SK-N-SH treated with all-trans-retinoic acid at 6 μM for 48 hours (cell line): ENCODE results near the gene PPP1R12A.
A peak's percentile ranks its signal among the peaks of the same experiment; 100 is the strongest.

Experiments used
- ATAC-seq: fragments of 200-7000 bp; cut with Tn5 transposase; 3 replicates; pipeline ENCODE4 v1.9.1; 2020; ENCODE audit warnings: mild to moderate bottlenecking, moderate library complexity
- ARNTL ChIP-seq: fragments of 450-650 bp; formaldehyde crosslinking; IDR thresholded peaks from 2 replicates; pipeline ENCODE4 v1.5.0; 2020; ENCODE audit warnings: low read depth, mild to moderate bottlenecking, moderate library complexity, borderline replicate concordance
- BACH2 ChIP-seq: fragments of 250-450 bp; sonication (Bioruptor Pico); IDR thresholded peaks from 2 replicates; pipeline ENCODE4 v1.9.0; 2021; ENCODE audit warnings: mild to moderate bottlenecking, borderline replicate concordance
- ESRRG ChIP-seq: fragments of 250-450 bp; sonication (Bioruptor Pico); IDR thresholded peaks from 2 replicates; pipeline ENCODE4 v1.6.1; 2021; ENCODE audit warnings: mild to moderate bottlenecking
- GLIS3 ChIP-seq: fragments of 250-450 bp; sonication (Bioruptor Pico); IDR thresholded peaks from 2 replicates; pipeline ENCODE4 v1.5.0; 2020; ENCODE audit warnings: mild to moderate bottlenecking, moderate library complexity
- ISL1 ChIP-seq: fragments of 250-450 bp; sonication (Bioruptor Pico); IDR thresholded peaks from 2 replicates; pipeline ENCODE4 v2.1.2; 2022; ENCODE audit warnings: mild to moderate bottlenecking, moderate library complexity
- OSR1 ChIP-seq: fragments of 250-450 bp; sonication (Bioruptor Pico); IDR thresholded peaks from 2 replicates; pipeline ENCODE4 v1.8.0; 2022; ENCODE audit warnings: moderate library complexity, mild to moderate bottlenecking, inconsistent platforms
- PPARA ChIP-seq: fragments of 250-450 bp; sonication (Bioruptor Pico); IDR thresholded peaks from 2 replicates; pipeline ENCODE4 v1.5.0; 2020; ENCODE audit warnings: mild to moderate bottlenecking, borderline replicate concordance
- RARB ChIP-seq: fragments of 250-450 bp; sonication (Bioruptor Pico); IDR thresholded peaks from 2 replicates; pipeline ENCODE4 v1.8.0; 2021; ENCODE audit warnings: mild to moderate bottlenecking, moderate library complexity
- SNAI2 ChIP-seq: fragments of 250-450 bp; sonication (Bioruptor Pico); IDR thresholded peaks from 2 replicates; pipeline ENCODE4 v1.5.0; 2020; ENCODE audit warnings: mild to moderate bottlenecking, moderate library complexity
- TOX ChIP-seq: fragments of 250-450 bp; sonication (Bioruptor Pico); IDR thresholded peaks from 2 replicates; pipeline ENCODE4 v1.8.0; 2021; ENCODE audit warnings: mild to moderate bottlenecking, moderate library complexity, borderline replicate concordance
- ZFP3 ChIP-seq: fragments of 250-450 bp; sonication (Bioruptor Pico); IDR thresholded peaks from 2 replicates; pipeline ENCODE4 v1.5.0; 2020; ENCODE audit warnings: mild to moderate bottlenecking, moderate library complexity
- ZFP30 ChIP-seq: fragments of 450-650 bp; formaldehyde crosslinking; IDR thresholded peaks from 2 replicates; pipeline ENCODE4 v1.5.0; 2022; ENCODE audit warnings: mild to moderate bottlenecking, moderate library complexity
- ZNF565 ChIP-seq: fragments of 450-650 bp; formaldehyde crosslinking; conservative IDR thresholded peaks from 2 replicates; pipeline ENCODE4 v1.5.0; 2020; ENCODE audit warnings: low read depth, mild to moderate bottlenecking, moderate library complexity
- ZNF70 ChIP-seq: fragments of 450-650 bp; formaldehyde crosslinking; IDR thresholded peaks from 2 replicates; pipeline ENCODE4 v1.5.0; 2020; ENCODE audit warnings: mild to moderate bottlenecking, moderate library complexity
- ZNF8 ChIP-seq: fragments of 450-650 bp; formaldehyde crosslinking; IDR thresholded peaks from 2 replicates; pipeline ENCODE4 v1.5.0; 2020; ENCODE audit warnings: mild to moderate bottlenecking, moderate library complexity
- TF ChIP-seq, protein P1 (sequence below): fragments of 250-450 bp; sonication (Bioruptor Pico); IDR thresholded peaks from 2 replicates; pipeline ENCODE4 v1.8.0; 2020; ENCODE audit warnings: mild to moderate bottlenecking, moderate library complexity, borderline replicate concordance
- TF ChIP-seq, protein P2 (sequence below): fragments of 250-450 bp; sonication (Bioruptor Pico); IDR thresholded peaks from 2 replicates; pipeline ENCODE4 v1.5.0; 2020; ENCODE audit warnings: mild to moderate bottlenecking, moderate library complexity
- TF ChIP-seq, protein P3 (sequence below): fragments of 250-450 bp; sonication (Bioruptor Pico); IDR thresholded peaks from 2 replicates; pipeline ENCODE4 v1.8.0; 2021; ENCODE audit warnings: low read depth, mild to moderate bottlenecking, moderate library complexity, borderline replicate concordance
- TF ChIP-seq, protein P4 (sequence below): fragments of 250-450 bp; sonication (Bioruptor Pico); IDR thresholded peaks from 2 replicates; pipeline ENCODE4 v1.5.1; 2021; ENCODE audit warnings: mild to moderate bottlenecking, moderate library complexity

Gene PPP1R12A

DNA sequence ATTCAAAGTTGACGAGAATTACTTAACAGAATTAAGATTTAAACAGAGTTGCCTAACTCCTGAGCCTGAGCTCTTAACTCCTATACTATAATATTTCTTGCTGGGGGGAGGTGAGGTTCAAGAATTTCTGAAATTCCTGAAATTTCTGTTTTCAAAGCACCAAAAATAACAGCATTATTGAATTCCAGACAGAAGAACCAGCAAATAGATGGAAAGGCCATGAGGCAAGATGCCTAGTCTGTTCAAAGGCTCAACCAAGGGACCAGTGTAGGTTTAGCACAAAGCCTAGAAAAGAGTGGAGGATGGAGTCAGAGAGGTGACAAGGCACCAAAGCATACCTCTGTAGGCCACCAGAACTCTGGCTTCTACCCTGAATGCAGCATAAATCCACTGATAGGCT is 76.4 kb downstream of the PPP1R12A start:
- TF ChIP-seq GLIS3 (CRISPR knock-in tag) (no peak), ISL1 (CRISPR knock-in tag) (peak; percentile 24; the same call in 1 of the 2 replicates)
- ATAC-seq: peak; percentile 43; the same call in 1 of the 3 replicates

DNA sequence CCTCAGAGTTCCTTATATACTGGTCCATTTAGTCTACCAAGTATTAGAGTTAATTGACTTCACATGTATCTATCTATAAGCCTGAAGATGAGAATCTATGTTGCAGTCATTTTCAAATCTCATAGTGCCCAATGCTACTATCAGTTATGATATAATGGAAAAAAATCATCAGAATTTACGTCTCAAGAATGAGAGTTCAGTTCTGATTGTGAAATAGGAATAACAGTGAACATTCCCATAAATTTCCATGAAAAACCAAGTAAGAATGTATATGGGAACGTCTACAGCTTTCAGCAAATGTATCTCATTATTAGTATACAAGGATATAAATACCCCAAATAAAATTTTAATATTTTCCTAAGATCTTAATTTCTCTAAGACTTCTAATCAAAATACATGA is 77.2 kb downstream of the PPP1R12A start:
- TF ChIP-seq, protein P1, sequence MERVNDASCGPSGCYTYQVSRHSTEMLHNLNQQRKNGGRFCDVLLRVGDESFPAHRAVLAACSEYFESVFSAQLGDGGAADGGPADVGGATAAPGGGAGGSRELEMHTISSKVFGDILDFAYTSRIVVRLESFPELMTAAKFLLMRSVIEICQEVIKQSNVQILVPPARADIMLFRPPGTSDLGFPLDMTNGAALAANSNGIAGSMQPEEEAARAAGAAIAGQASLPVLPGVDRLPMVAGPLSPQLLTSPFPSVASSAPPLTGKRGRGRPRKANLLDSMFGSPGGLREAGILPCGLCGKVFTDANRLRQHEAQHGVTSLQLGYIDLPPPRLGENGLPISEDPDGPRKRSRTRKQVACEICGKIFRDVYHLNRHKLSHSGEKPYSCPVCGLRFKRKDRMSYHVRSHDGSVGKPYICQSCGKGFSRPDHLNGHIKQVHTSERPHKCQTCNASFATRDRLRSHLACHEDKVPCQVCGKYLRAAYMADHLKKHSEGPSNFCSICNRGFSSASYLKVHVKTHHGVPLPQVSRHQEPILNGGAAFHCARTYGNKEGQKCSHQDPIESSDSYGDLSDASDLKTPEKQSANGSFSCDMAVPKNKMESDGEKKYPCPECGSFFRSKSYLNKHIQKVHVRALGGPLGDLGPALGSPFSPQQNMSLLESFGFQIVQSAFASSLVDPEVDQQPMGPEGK: no peak
- TF ChIP-seq PPARA (CRISPR knock-in tag) (no peak), ZNF8 (CRISPR knock-in tag) (no peak)
- no peak for ATAC-seq

DNA sequence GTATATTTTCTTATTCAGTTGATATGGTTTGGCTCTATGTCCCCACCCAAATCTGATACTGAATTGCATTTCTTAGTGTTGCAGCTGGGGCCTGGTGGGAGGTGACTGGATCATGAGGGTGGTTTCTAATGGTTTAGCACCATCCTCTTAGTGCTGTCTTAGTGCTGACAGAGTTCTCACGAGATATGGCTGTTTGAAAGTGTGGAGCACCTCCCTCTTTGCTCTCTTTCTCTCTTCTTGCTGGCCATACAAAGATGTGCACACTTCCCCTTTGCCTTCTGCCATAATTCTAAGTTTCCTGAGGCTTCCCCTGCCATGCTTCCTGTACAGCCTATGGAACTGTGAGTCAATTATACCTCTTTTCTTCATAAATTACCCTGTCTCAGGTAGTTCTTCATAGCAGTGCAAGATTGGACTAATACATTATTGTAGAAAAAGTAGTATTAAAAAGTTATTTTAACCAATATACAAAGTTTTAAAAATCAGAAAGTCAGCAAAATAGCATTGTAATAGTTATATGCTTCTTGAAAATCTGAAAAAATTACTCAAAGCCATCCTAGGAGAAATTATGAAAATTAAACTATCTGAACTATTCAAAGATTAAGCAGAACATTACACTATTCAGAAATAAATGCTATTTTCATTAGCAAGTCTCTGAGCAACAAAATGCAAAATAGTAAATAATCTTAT is 84.1 kb downstream of the PPP1R12A start:
- TF ChIP-seq, protein P2, sequence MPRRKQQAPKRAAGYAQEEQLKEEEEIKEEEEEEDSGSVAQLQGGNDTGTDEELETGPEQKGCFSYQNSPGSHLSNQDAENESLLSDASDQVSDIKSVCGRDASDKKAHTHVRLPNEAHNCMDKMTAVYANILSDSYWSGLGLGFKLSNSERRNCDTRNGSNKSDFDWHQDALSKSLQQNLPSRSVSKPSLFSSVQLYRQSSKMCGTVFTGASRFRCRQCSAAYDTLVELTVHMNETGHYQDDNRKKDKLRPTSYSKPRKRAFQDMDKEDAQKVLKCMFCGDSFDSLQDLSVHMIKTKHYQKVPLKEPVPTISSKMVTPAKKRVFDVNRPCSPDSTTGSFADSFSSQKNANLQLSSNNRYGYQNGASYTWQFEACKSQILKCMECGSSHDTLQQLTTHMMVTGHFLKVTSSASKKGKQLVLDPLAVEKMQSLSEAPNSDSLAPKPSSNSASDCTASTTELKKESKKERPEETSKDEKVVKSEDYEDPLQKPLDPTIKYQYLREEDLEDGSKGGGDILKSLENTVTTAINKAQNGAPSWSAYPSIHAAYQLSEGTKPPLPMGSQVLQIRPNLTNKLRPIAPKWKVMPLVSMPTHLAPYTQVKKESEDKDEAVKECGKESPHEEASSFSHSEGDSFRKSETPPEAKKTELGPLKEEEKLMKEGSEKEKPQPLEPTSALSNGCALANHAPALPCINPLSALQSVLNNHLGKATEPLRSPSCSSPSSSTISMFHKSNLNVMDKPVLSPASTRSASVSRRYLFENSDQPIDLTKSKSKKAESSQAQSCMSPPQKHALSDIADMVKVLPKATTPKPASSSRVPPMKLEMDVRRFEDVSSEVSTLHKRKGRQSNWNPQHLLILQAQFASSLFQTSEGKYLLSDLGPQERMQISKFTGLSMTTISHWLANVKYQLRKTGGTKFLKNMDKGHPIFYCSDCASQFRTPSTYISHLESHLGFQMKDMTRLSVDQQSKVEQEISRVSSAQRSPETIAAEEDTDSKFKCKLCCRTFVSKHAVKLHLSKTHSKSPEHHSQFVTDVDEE (CRISPR knock-in tag): no peak
- TF ChIP-seq ZFP30 (no peak), ZNF565 (CRISPR knock-in tag) (no peak), ISL1 (CRISPR knock-in tag) (no peak), RARB (no peak), ZFP3 (CRISPR knock-in tag) (no peak), TOX (CRISPR knock-in tag) (no peak), GLIS3 (CRISPR knock-in tag) (no peak), ZNF70 (CRISPR knock-in tag) (no peak), ARNTL (CRISPR knock-in tag) (no peak), SNAI2 (CRISPR knock-in tag) (no peak), OSR1 (CRISPR knock-in tag) (no peak), PPARA (CRISPR knock-in tag) (no peak), ZNF8 (CRISPR knock-in tag) (no peak), BACH2 (CRISPR knock-in tag) (no peak)
- TF ChIP-seq, protein P1: no peak
- TF ChIP-seq, protein P3, sequence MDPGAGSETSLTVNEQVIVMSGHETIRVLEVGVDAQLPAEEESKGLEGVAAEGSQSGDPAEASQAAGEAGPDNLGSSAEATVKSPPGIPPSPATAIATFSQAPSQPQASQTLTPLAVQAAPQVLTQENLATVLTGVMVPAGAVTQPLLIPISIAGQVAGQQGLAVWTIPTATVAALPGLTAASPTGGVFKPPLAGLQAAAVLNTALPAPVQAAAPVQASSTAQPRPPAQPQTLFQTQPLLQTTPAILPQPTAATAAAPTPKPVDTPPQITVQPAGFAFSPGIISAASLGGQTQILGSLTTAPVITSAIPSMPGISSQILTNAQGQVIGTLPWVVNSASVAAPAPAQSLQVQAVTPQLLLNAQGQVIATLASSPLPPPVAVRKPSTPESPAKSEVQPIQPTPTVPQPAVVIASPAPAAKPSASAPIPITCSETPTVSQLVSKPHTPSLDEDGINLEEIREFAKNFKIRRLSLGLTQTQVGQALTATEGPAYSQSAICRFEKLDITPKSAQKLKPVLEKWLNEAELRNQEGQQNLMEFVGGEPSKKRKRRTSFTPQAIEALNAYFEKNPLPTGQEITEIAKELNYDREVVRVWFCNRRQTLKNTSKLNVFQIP (CRISPR knock-in tag): no peak
- ATAC-seq: no peak

DNA sequence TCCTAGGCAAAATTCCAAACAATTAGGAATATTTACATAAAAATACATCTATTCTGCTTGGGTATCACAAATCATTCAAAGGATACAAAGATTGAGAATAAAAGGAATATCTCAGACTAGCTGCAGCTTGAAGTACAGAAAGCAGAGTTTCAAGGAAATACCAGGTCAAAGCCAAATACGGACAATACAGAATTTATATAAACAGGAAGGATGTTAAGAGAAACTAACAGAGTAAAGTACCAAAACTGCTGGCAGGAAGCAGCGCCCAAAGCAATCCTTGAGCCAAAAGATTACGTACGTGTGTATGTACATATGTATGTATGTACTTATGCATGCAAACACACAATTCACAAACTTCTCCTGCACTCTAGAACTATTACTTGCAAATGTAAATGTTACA is 86.6 kb downstream of the PPP1R12A start:
- ATAC-seq: no peak
- TF ChIP-seq, protein P3 (CRISPR knock-in tag): no peak
- TF ChIP-seq ZNF8 (CRISPR knock-in tag): no peak
- no peak for TF ChIP-seq RARB
- TF ChIP-seq ZNF70 (CRISPR knock-in tag): no peak
- no peak for TF ChIP-seq ESRRG (CRISPR knock-in tag)
- no peak for TF ChIP-seq GLIS3 (CRISPR knock-in tag)
- no peak for TF ChIP-seq SNAI2 (CRISPR knock-in tag)
- no peak for TF ChIP-seq BACH2 (CRISPR knock-in tag)
- TF ChIP-seq ISL1 (CRISPR knock-in tag): no peak
- TF ChIP-seq, protein P4, sequence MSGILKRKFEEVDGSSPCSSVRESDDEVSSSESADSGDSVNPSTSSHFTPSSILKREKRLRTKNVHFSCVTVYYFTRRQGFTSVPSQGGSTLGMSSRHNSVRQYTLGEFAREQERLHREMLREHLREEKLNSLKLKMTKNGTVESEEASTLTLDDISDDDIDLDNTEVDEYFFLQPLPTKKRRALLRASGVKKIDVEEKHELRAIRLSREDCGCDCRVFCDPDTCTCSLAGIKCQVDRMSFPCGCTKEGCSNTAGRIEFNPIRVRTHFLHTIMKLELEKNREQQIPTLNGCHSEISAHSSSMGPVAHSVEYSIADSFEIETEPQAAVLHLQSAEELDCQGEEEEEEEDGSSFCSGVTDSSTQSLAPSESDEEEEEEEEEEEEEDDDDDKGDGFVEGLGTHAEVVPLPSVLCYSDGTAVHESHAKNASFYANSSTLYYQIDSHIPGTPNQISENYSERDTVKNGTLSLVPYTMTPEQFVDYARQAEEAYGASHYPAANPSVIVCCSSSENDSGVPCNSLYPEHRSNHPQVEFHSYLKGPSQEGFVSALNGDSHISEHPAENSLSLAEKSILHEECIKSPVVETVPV (CRISPR knock-in tag): no peak
- no peak for TF ChIP-seq ARNTL (CRISPR knock-in tag)
- no peak for TF ChIP-seq ZFP3 (CRISPR knock-in tag)
- TF ChIP-seq TOX (CRISPR knock-in tag): no peak
- TF ChIP-seq, protein P2 (CRISPR knock-in tag): no peak
